ENCODE data around the gene RUFY1.
"Not testable (repeated sequence)": the region's sequence is repeated elsewhere in the genome, so short reads cannot be mapped to it uniquely, and the experiment has no call there.

The RUFY1 gene

DNA sequence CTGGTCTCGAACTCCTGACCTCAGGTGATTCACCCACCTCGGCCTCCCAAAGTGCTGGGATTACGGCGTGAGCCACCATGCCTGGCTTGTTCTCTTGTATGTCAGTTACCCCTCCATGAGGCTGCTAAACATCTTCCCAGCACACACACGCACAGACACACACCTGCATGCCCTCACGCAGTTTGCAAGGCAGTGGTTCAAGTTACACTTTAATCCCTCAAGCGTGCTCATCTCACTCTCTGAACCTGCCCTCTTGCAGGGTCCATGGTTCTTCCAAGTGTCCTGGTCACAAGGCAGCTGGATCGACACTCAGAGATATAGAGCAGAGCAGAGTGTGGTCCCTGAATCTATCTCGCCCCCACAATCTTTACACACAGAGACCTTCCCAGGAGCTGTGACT lies 34.1 kb upstream of the RUFY1 start:
- DNase-seq (ENCODE audit: low read depth in 1 of 2, low spot score in 1 of 2), result no peak
- Histone ChIP-seq H3K27ac (replicated peaks) (no peak overlapping the region), H3K27me3 (ENCODE audit: insufficient read depth, poor library complexity, severe bottlenecking) (no peaks in the 10 kb centered on the region), H3K4me3 (replicated peaks; ENCODE audit: insufficient read depth, low read length) (no peak overlapping the region)
- TF ChIP-seq, protein P1, sequence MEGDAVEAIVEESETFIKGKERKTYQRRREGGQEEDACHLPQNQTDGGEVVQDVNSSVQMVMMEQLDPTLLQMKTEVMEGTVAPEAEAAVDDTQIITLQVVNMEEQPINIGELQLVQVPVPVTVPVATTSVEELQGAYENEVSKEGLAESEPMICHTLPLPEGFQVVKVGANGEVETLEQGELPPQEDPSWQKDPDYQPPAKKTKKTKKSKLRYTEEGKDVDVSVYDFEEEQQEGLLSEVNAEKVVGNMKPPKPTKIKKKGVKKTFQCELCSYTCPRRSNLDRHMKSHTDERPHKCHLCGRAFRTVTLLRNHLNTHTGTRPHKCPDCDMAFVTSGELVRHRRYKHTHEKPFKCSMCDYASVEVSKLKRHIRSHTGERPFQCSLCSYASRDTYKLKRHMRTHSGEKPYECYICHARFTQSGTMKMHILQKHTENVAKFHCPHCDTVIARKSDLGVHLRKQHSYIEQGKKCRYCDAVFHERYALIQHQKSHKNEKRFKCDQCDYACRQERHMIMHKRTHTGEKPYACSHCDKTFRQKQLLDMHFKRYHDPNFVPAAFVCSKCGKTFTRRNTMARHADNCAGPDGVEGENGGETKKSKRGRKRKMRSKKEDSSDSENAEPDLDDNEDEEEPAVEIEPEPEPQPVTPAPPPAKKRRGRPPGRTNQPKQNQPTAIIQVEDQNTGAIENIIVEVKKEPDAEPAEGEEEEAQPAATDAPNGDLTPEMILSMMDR (IDR thresholded peaks at IDR 0.05; ENCODE audit: insufficient read depth, low read length), result no peak
- TF ChIP-seq POLR2AphosphoS5 (IDR thresholded peaks at IDR 0.05; ENCODE audit: low read depth), result no peak
- no peak for TF ChIP-seq SPI1 (IDR thresholded peaks at IDR 0.05; ENCODE audit: borderline replicate concordance, low read depth)

DNA sequence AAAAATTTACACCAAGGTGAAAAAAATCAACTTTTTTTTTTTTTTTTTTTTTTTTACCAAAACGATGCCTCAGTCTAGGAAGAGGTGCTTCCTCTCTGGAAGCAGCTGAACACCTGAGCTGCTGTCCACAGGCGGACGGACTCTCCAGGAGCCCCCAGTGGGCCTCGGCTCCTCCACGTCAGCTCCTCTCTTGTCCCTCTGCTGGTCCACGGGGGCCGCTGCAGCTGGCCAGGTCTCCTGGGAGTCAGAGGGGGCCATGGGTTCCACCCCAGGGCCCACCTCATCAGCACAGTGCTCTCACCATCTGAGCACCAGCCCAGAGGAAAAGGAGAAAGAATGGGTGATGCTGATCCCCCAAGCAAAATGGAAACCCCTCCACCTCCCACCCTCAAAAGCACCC lies 32.6 kb upstream of the RUFY1 start:
- not testable (repeated sequence) for H3K27me3 ChIP-seq (ENCODE audit: insufficient read depth, poor library complexity, severe bottlenecking); H3K27ac ChIP-seq (replicated peaks); H3K4me3 ChIP-seq (replicated peaks; ENCODE audit: insufficient read depth, low read length); DNase-seq (ENCODE audit: low read depth in 1 of 2, low spot score in 1 of 2)

DNA sequence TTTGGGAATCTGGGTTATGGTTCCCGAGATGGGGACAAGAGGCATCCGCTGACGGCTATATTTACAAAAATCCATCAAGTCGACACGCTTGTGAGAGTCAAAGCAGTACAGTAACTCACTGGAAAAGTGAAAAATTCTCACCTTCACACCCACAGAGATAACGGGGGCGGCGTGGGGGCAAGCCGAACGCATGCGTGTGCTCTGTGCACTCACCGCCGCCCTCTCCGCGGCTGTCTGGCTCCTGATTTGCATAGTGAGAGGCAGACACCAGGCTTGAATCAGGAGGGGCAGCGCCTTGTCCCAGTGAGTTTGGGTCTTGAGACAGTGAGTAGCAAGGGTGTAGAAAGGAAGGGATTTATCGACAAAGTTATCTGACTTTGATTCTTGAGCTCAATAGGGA lies 32.0 kb upstream of the RUFY1 start:
- not testable (repeated sequence) for H3K27me3 ChIP-seq (ENCODE audit: insufficient read depth, poor library complexity, severe bottlenecking); H3K4me3 ChIP-seq (replicated peaks; ENCODE audit: insufficient read depth, low read length); H3K27ac ChIP-seq (replicated peaks); DNase-seq (ENCODE audit: low read depth in 1 of 2, low spot score in 1 of 2)

DNA sequence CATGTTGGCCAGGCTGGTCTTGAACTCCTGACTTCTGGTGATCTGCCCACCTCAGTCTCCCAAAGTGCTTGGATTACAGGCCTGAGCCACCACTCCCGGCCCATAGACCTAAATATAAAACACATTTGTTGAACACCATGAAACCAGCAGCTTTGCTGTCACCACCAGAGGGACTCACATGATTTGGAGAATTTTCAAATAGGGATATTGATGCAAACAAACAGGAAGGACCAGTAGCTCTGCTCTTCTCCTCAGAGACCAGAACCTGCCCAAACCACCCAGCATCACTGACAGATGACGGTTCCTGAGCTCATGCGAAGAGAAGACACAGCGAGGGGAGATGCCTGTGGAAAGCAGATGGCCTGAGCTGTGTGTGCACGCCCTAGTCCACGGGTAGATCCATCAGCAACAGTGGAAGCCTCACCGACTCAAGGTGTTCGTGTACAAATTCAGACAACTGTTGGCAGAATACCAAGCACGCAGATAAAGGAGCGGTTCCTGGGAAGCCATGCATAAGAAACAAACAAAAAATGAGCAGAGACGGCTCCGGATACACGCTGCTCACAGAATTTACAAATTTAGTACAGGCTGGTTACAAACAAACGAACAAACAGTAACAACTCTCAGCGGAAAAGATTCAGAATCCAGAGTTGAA lies 30.8 kb upstream of the RUFY1 start:
- H3K4me3 ChIP-seq (replicated peaks; ENCODE audit: insufficient read depth, low read length); DNase-seq (ENCODE audit: low read depth in 1 of 2, low spot score in 1 of 2); H3K27me3 ChIP-seq (ENCODE audit: insufficient read depth, poor library complexity, severe bottlenecking); H3K27ac ChIP-seq (replicated peaks): not testable (repeated sequence)

DNA sequence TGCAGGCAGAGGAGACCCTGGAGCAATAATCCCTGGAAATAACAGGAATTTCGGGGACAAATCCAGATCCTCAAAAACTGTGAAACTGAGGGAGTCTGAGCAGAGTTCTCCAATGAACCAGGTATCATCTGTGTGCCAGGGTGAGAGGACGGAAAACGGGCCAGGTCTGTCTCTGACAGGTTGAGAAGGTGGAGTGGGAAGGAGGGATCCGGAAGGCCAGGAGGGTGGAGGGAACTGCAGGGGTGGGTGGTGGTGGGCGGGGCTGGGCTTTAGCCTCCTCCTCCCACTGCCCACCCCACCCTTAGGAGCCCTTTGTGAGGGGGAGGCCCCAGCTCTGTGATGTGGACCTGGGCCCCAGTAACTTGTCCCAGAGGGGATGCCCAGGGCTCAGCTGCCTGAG lies 28.2 kb upstream of the RUFY1 start:
- not testable (repeated sequence) for DNase-seq (ENCODE audit: low read depth in 1 of 2, low spot score in 1 of 2); H3K27me3 ChIP-seq (ENCODE audit: insufficient read depth, poor library complexity, severe bottlenecking); H3K27ac ChIP-seq (replicated peaks); H3K4me3 ChIP-seq (replicated peaks; ENCODE audit: insufficient read depth, low read length)

DNA sequence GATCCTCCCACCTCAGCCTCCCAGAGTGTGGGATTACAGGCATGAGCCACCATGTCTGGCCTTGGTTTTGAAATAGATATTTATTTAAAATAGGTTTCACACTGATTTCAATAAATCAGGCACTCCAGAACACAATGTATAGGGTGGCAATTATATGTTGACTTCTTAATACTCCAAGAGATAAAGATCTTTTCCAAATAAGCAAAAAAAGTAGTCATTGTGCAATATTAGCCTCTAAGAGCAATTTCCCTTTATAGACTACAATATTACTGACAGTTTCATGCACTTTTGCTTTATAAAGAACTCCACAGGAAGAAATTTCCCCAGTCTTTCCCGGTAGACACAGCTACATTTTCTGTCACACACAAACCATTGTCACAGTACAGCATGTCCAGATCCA lies 23.4 kb upstream of the RUFY1 start:
- Histone ChIP-seq H3K4me3 (replicated peaks; ENCODE audit: insufficient read depth, low read length) (no peak overlapping the region), H3K27ac (replicated peaks) (no peak overlapping the region), H3K27me3 (ENCODE audit: insufficient read depth, poor library complexity, severe bottlenecking) (peaks cover 16% of the 10 kb centered on the region)
- TF ChIP-seq, protein P2, sequence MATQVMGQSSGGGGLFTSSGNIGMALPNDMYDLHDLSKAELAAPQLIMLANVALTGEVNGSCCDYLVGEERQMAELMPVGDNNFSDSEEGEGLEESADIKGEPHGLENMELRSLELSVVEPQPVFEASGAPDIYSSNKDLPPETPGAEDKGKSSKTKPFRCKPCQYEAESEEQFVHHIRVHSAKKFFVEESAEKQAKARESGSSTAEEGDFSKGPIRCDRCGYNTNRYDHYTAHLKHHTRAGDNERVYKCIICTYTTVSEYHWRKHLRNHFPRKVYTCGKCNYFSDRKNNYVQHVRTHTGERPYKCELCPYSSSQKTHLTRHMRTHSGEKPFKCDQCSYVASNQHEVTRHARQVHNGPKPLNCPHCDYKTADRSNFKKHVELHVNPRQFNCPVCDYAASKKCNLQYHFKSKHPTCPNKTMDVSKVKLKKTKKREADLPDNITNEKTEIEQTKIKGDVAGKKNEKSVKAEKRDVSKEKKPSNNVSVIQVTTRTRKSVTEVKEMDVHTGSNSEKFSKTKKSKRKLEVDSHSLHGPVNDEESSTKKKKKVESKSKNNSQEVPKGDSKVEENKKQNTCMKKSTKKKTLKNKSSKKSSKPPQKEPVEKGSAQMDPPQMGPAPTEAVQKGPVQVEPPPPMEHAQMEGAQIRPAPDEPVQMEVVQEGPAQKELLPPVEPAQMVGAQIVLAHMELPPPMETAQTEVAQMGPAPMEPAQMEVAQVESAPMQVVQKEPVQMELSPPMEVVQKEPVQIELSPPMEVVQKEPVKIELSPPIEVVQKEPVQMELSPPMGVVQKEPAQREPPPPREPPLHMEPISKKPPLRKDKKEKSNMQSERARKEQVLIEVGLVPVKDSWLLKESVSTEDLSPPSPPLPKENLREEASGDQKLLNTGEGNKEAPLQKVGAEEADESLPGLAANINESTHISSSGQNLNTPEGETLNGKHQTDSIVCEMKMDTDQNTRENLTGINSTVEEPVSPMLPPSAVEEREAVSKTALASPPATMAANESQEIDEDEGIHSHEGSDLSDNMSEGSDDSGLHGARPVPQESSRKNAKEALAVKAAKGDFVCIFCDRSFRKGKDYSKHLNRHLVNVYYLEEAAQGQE (IDR thresholded peaks at IDR 0.05; ENCODE audit: insufficient replicate concordance, low read depth), result no peak
- no peak for TF ChIP-seq SPI1 (IDR thresholded peaks at IDR 0.05; ENCODE audit: borderline replicate concordance, low read depth)
- TF ChIP-seq, protein P1 (IDR thresholded peaks at IDR 0.05; ENCODE audit: insufficient read depth, low read length), result no peak
- no peak for TF ChIP-seq GABPA (IDR thresholded peaks at IDR 0.05; ENCODE audit: low read depth)
- no peak for TF ChIP-seq POLR2AphosphoS5 (IDR thresholded peaks at IDR 0.05; ENCODE audit: low read depth)
- no peak for DNase-seq (ENCODE audit: low read depth in 1 of 2, low spot score in 1 of 2)

Measured in HL-60 (cell line).